Chondrocyte (in vitro differentiated cells): ENCODE data around the gene GYS1. TPM values are rescaled to one million over a fixed set of nuclear protein-coding genes. Genes with fewer than 3 reads are reported as not detected.

Experiments used
- DNase-seq: peaks from one replicate; pipeline ENCODE4 v3.0.0; 2021; ENCODE audit warnings: mixed read lengths, low spot score
- H3K27ac Mint-ChIP-seq: one replicate; pipeline ENCODE4 v1.8.0; 2021; ENCODE audit warnings: mild to moderate bottlenecking, moderate library complexity, mixed read lengths; ENCODE audit not compliant: unreplicated experiment
- H3K27me3 Mint-ChIP-seq: 2 replicates; pipeline ENCODE4 v1.8.0; 2021; ENCODE audit warnings: low read depth, mixed read lengths
- H3K36me3 Mint-ChIP-seq: 2 replicates; pipeline ENCODE4 v1.8.0; 2021; ENCODE audit warnings: low read depth, mixed read lengths
- H3K4me1 Mint-ChIP-seq: 2 replicates; pipeline ENCODE4 v1.8.0; 2021; ENCODE audit warnings: low read depth, mild to moderate bottlenecking, mixed read lengths
- H3K4me3 Mint-ChIP-seq: one replicate; pipeline ENCODE4 v1.8.0; 2021; ENCODE audit warnings: mild to moderate bottlenecking, moderate library complexity, mixed read lengths; ENCODE audit not compliant: unreplicated experiment
- H3K9me3 Mint-ChIP-seq: 2 replicates; pipeline ENCODE4 v1.8.0; 2021; ENCODE audit warnings: low read depth, mixed read lengths
- total RNA-seq: library from RNA; stranded (reverse); gene quantifications from 3 replicates; pipeline ENCODE4 v1.2.1, GENCODE V29; 2021
- TF ChIP-seq, protein P1 (sequence below): fragments of 200-600 bp; sonication (generic); IDR thresholded peaks from 2 replicates; pipeline ENCODE4 v1.5.0; 2021; ENCODE audit warnings: antibody characterized with exemption, mild to moderate bottlenecking, moderate library complexity

The GYS1 gene
- total RNA-seq, 1 donor from 2014 or later, result 51.1 TPM

DNA sequence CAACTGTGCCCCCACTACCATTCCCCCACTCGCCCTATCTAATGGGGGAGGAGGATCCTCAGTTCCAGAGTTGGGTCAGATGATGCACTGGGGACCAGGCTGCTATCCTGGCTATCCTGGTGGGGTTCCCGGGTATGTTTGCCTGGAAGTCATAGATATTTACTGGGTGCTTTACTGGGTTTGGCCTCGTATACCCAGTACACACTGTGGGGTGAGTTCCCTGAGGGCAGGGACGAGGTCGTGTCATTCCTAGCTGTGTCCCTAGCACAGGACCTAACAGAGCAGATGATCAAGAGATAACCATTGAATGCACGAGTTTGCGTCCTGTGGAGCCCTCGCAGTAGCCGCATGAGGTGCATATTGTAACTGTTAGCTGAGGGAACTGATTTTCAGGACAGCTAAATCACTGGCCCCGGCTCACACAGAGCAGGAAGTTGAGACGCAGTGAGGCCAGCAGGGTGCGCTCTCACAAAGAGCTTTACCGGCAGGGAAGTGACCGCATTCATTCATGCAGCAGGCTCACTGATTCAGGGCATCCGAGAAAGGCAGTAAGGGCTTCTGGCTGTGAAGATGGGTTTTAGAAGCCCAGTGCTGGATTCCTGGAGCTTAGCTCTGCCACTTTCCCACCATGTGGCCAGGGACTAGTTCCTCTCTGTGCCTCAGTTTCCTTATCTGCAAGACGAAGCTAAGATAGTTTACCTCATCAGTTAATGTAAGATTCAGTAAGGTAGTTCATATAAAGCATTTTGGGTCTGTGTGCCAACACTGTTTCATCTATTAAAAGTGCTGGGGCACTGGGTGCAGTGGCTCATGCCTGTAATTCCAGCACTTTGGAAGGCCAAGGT, 6.6 kb upstream of the GYS1 start:
- H3K9me3 Mint-ChIP-seq, result no peaks in the 10 kb centered on the region
- no peak overlapping the region for H3K27ac Mint-ChIP-seq
- H3K4me1 Mint-ChIP-seq, result peaks cover 15% of the 10 kb centered on the region
- H3K36me3 Mint-ChIP-seq, result peaks cover 8% of the 10 kb centered on the region
- H3K4me3 Mint-ChIP-seq, result no peak overlapping the region
- no peaks in the 10 kb centered on the region for H3K27me3 Mint-ChIP-seq
- DNase-seq, result no peak
- TF ChIP-seq, protein P1, sequence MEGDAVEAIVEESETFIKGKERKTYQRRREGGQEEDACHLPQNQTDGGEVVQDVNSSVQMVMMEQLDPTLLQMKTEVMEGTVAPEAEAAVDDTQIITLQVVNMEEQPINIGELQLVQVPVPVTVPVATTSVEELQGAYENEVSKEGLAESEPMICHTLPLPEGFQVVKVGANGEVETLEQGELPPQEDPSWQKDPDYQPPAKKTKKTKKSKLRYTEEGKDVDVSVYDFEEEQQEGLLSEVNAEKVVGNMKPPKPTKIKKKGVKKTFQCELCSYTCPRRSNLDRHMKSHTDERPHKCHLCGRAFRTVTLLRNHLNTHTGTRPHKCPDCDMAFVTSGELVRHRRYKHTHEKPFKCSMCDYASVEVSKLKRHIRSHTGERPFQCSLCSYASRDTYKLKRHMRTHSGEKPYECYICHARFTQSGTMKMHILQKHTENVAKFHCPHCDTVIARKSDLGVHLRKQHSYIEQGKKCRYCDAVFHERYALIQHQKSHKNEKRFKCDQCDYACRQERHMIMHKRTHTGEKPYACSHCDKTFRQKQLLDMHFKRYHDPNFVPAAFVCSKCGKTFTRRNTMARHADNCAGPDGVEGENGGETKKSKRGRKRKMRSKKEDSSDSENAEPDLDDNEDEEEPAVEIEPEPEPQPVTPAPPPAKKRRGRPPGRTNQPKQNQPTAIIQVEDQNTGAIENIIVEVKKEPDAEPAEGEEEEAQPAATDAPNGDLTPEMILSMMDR, result peak; percentile 83

GRCh38 chr19:48997972-48998371, 4.9 kb upstream of the GYS1 start:
- Mint-ChIP-seq H3K27me3 (no peaks in the 10 kb centered on the region), H3K4me3 (no peak overlapping the region), H3K27ac (no peak overlapping the region)

DNA sequence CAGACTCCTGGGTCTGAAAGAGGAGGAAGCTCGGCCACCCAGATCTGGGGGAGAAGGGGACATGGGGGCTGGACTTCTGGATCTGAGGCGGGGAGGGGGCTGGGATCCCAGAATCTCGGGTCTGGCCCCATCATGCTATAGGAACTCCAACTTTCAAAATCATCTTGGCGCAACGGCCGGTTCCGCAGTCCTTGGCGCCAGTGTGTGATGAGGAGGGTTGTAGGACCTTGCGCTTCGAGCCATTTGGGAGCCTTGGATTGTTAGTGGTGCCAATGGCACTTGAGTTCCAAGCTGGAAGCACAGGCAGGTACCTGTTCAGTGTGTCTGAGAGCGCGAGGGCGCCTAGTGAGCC, 902 bp upstream of the GYS1 start:
- no peak for DNase-seq
- peak overlapping the region; percentile 93 for H3K27ac Mint-ChIP-seq
- H3K4me1 Mint-ChIP-seq, result peaks cover 43% of the 10 kb centered on the region
- H3K36me3 Mint-ChIP-seq, result peaks cover 5% of the 10 kb centered on the region
- H3K27me3 Mint-ChIP-seq, result no peaks in the 10 kb centered on the region
- no peaks in the 10 kb centered on the region for H3K9me3 Mint-ChIP-seq
- TF ChIP-seq, protein P1, result no peak
- peak overlapping the region; percentile 98 for H3K4me3 Mint-ChIP-seq

More at GRCh38 chr19:48997972-48998371, 4.9 kb upstream of the GYS1 start:
- TF ChIP-seq, protein P1, result peak; percentile 73
- H3K4me1 Mint-ChIP-seq, result peaks cover 26% of the 10 kb centered on the region
- H3K9me3 Mint-ChIP-seq, result no peaks in the 10 kb centered on the region
- DNase-seq, result no peak
- H3K36me3 Mint-ChIP-seq, result peaks cover 4% of the 10 kb centered on the region

- peak overlapping the region; percentile 98 for H3K4me3 Mint-ChIP-seq
- peaks cover 13% of the 10 kb centered on the region for H3K36me3 Mint-ChIP-seq
- peak overlapping the region; percentile 93 for H3K27ac Mint-ChIP-seq
- no peaks in the 10 kb centered on the region for H3K9me3 Mint-ChIP-seq
- H3K4me1 Mint-ChIP-seq, result peaks cover 40% of the 10 kb centered on the region
- no peaks in the 10 kb centered on the region for H3K27me3 Mint-ChIP-seq
- TF ChIP-seq, protein P1, result no peak
- no peak for DNase-seq
These were observed 431 bp downstream of the GYS1 start for GRCh38 chr19:48992581-48993174.

GRCh38 chr19:48991873-48992580, 1.1 kb downstream of the GYS1 start:
- H3K4me1 Mint-ChIP-seq, result peaks cover 40% of the 10 kb centered on the region
- TF ChIP-seq, protein P1, result no peak
- no peaks in the 10 kb centered on the region for H3K9me3 Mint-ChIP-seq
- H3K4me3 Mint-ChIP-seq, result peak overlapping the region; percentile 98
- no peaks in the 10 kb centered on the region for H3K27me3 Mint-ChIP-seq
- DNase-seq, result no peak
- peak overlapping the region; percentile 93 for H3K27ac Mint-ChIP-seq
- peaks cover 14% of the 10 kb centered on the region for H3K36me3 Mint-ChIP-seq
